CD4-positive, alpha-beta T cell (primary cell): ENCODE data around the gene SLC10A1. TPM values are rescaled to one million over a fixed set of nuclear protein-coding genes. Genes with fewer than 3 reads are reported as not detected.

Source experiments
- ATAC-seq: fragments of 200-7000 bp; cut with Tn5 transposase; one replicate; pipeline ENCODE4 v1.10.0; 2022; ENCODE audit warnings: mild to moderate bottlenecking; ENCODE audit not compliant: poor library complexity
- CTCF ChIA-PET: fragments of 350-600 bp; sonication (Branson Sonifier 250); formaldehyde crosslinking; loops from one replicate; lab custom pipeline; 2021; ENCODE audit warnings: antibody characterized with exemption, inconsistent platforms; lab: Charles Lee
- POLR2A ChIA-PET: fragments of 350-600 bp; sonication (Branson Sonifier 250); formaldehyde crosslinking; loops from one replicate; lab custom pipeline; 2021; ENCODE audit warnings: antibody characterized with exemption, inconsistent platforms; lab: Charles Lee
- DNase-seq, 14 experiments: peaks; one replicate each; pipeline ENCODE4 v3.0.0-alpha.2; 2013 to 2020; ENCODE audit warnings: mixed read lengths in 2 of 14
- H3K27ac ChIP-seq, 2 donors: one replicate each; pipeline versions ENCODE4 v1.5.1 to v1.7.0; 2013; ENCODE audit warnings: low read length in 2 of 2, low read depth in 1 of 2, mild to moderate bottlenecking in 1 of 2
- H3K27me3 ChIP-seq, 2 experiments: 1 replicate in 1 of 2; 2 replicates in 1 of 2; pipeline versions ENCODE4 v1.6.1 to v1.7.0; 2013; ENCODE audit warnings: low read length in 2 of 2, control low read depth in 1 of 2, mild to moderate bottlenecking in 1 of 2, moderate library complexity in 1 of 2; ENCODE audit not compliant: insufficient read depth in 2 of 2, control insufficient read depth in 1 of 2
- H3K36me3 ChIP-seq: one replicate; pipeline ENCODE4 v1.6.1; 2013; ENCODE audit warnings: low read length, control low read depth; ENCODE audit not compliant: insufficient read depth
- H3K4me1 ChIP-seq: one replicate; pipeline ENCODE4 v1.6.1; 2013; ENCODE audit warnings: low read length, control low read depth; ENCODE audit not compliant: insufficient read depth
- H3K4me3 ChIP-seq: one replicate; pipeline ENCODE4 v1.5.1; 2013; ENCODE audit warnings: mild to moderate bottlenecking, low read length, moderate library complexity
- H3K9me3 ChIP-seq, 2 experiments: 1 replicate in 1 of 2; 2 replicates in 1 of 2; pipeline versions ENCODE4 v1.6.1 to v1.7.0; 2013; ENCODE audit warnings: low read length in 2 of 2, mild to moderate bottlenecking in 2 of 2, control low read depth in 1 of 2, moderate library complexity in 1 of 2; ENCODE audit not compliant: control insufficient read depth in 1 of 2, insufficient read depth in 1 of 2
- H3K27ac Mint-ChIP-seq: one replicate; pipeline ENCODE4 v1.8.0; 2020; ENCODE audit warnings: mixed read lengths
- H3K27me3 Mint-ChIP-seq: one replicate; pipeline ENCODE4 v1.8.0; 2021; ENCODE audit warnings: mixed read lengths
- H3K36me3 Mint-ChIP-seq: one replicate; pipeline ENCODE4 v1.8.0; 2021; ENCODE audit warnings: low read depth, mixed read lengths
- H3K4me1 Mint-ChIP-seq: one replicate; pipeline ENCODE4 v1.8.0; 2021; ENCODE audit warnings: low read depth, mixed read lengths
- H3K4me3 Mint-ChIP-seq: one replicate; pipeline ENCODE4 v1.8.0; 2020; ENCODE audit warnings: mild to moderate bottlenecking, mixed read lengths
- H3K9me3 Mint-ChIP-seq: one replicate; pipeline ENCODE4 v1.8.0; 2020; ENCODE audit warnings: mixed read lengths
- CTCF ChIP-seq: fragments of 200-600 bp; IDR thresholded peaks from one replicate; pipeline ENCODE4 v1.8.0; 2022; ENCODE audit warnings: antibody characterized with exemption, mild to moderate bottlenecking
- intact Hi-C, 2 experiments: fragments of 100-400 bp; cut with DNase I in 1 of 2; cut with micrococcal nuclease in 1 of 2; formaldehyde crosslinking; loops; one replicate each; pipeline versions ENCODE4 v1.15.1 to v1.9.0; 2023 to 2025; cut with DNase I, micrococcal nuclease
- total RNA-seq, 174 experiments: library from RNA in 2 of 174; stranded (reverse) in 2 of 174; gene quantifications; one replicate each; pipeline ENCODE4 v1.2.3 and lab custom pipeline; 2021 to 2026

SLC10A1 gene
- total RNA-seq, 2 experiments from 2014 or later, result not detected

- no peak overlapping the region for H3K27ac ChIP-seq
- Mint-ChIP-seq H3K27ac (no peak overlapping the region), H3K9me3 (no peaks in the 10 kb centered on the region), H3K36me3 (no peaks in the 10 kb centered on the region), H3K4me1 (no peaks in the 10 kb centered on the region), H3K27me3 (no peaks in the 10 kb centered on the region), H3K4me3 (no peak overlapping the region)
- no peak overlapping the region for H3K4me3 ChIP-seq
- H3K27me3 ChIP-seq, result peaks cover 0 to 3% of the 10 kb centered on the region in 2 experiments
- ATAC-seq (no peak), DNase-seq (no peak)
- intact Hi-C loops, result no loop called here
- H3K4me1 ChIP-seq, result no peaks in the 10 kb centered on the region
- ChIA-PET POLR2A (no interaction called here), CTCF (no interaction called here)
- TF ChIP-seq CTCF, result no peak
- no peaks in the 10 kb centered on the region for H3K36me3 ChIP-seq
- H3K9me3 ChIP-seq, result no peaks in the 10 kb centered on the region
Observed at GRCh38 chr14:69828354-69828753, 31.3 kb upstream of the SLC10A1 start.

- DNase-seq, result no peak
- Mint-ChIP-seq H3K9me3 (no peaks in the 10 kb centered on the region), H3K4me3 (no peak overlapping the region), H3K4me1 (no peaks in the 10 kb centered on the region), H3K27ac (no peak overlapping the region), H3K27me3 (no peaks in the 10 kb centered on the region), H3K36me3 (no peaks in the 10 kb centered on the region)
- Histone ChIP-seq H3K4me1 (no peaks in the 10 kb centered on the region), H3K27me3 (peaks cover 0 to 3% of the 10 kb centered on the region in 2 experiments), H3K9me3 (no peaks in the 10 kb centered on the region), H3K4me3 (no peak overlapping the region), H3K27ac (no peak overlapping the region), H3K36me3 (no peaks in the 10 kb centered on the region)
- ATAC-seq, result no peak
- CTCF ChIA-PET, result no interaction called here
- POLR2A ChIA-PET, result no interaction called here
- intact Hi-C loops, result no loop called here
- TF ChIP-seq CTCF, result no peak
Observed at GRCh38 chr14:69827560-69827959, 30.5 kb upstream of the SLC10A1 start.

- H3K27me3 ChIP-seq, result no peaks in the 10 kb centered on the region
- Mint-ChIP-seq H3K4me3 (no peak overlapping the region), H3K27ac (no peak overlapping the region), H3K27me3 (peaks cover 6% of the 10 kb centered on the region), H3K9me3 (no peaks in the 10 kb centered on the region), H3K36me3 (no peaks in the 10 kb centered on the region), H3K4me1 (peaks cover 6% of the 10 kb centered on the region)
- H3K36me3 ChIP-seq, result no peaks in the 10 kb centered on the region
- POLR2A ChIA-PET, result no interaction called here
- no peak for ATAC-seq
- no peak overlapping the region for H3K27ac ChIP-seq
- no peak for TF ChIP-seq CTCF
- CTCF ChIA-PET, result no interaction called here
- intact Hi-C loops, result no loop called here
- DNase-seq, result no peak
- no peak overlapping the region for H3K4me3 ChIP-seq
- H3K4me1 ChIP-seq, result peaks cover 5% of the 10 kb centered on the region
- H3K9me3 ChIP-seq, result no peaks in the 10 kb centered on the region
Observed at GRCh38 chr14:69822456-69822855, 25.4 kb upstream of the SLC10A1 start.
